ENCODE data around the gene TMEM129.

DNA sequence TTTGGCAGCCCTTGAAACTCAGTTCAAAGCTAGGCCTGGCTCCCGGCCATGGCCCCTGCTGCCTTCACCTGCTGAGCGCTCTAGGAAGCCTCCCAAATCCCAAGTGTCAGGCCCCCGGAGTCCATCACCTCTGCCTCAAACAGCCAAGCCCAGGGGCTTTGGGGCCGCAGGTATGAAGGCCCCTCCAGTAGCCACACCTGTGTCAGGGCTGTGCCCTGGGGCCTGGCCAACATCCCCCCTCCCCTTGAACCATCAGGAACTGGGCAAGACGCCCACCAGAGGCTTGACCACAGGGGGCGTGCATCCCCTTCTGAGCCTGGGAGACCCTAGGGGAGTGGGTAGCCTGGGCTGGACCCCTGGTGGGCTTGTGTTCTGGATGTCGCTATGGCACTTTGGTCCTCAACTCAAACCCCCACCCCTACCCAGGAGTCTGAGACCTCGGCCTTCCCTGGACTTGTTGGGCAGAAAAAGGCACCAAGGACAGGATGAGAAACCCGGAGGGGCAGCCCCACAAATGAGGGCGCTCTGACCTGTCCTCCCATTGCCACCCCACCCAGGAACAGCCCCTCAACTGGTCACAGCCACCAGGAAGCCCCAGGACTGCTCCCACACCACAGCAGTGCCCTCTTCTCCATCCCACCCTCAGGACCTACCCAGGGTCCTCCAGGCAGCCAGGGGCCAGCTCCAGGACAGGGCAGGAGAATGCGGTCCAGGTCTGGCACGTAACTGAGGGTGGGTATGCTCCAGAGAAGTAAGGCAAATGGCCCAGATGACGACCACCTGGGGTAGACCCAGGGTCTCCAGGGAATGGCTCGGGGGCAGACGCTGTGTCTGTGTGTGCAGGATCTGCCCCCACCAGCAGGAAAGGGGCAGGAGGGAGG lies 4.8 kb downstream of the TMEM129 start:
- TF ChIP-seq, protein P1, sequence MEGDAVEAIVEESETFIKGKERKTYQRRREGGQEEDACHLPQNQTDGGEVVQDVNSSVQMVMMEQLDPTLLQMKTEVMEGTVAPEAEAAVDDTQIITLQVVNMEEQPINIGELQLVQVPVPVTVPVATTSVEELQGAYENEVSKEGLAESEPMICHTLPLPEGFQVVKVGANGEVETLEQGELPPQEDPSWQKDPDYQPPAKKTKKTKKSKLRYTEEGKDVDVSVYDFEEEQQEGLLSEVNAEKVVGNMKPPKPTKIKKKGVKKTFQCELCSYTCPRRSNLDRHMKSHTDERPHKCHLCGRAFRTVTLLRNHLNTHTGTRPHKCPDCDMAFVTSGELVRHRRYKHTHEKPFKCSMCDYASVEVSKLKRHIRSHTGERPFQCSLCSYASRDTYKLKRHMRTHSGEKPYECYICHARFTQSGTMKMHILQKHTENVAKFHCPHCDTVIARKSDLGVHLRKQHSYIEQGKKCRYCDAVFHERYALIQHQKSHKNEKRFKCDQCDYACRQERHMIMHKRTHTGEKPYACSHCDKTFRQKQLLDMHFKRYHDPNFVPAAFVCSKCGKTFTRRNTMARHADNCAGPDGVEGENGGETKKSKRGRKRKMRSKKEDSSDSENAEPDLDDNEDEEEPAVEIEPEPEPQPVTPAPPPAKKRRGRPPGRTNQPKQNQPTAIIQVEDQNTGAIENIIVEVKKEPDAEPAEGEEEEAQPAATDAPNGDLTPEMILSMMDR (IDR thresholded peaks at IDR 0.05; ENCODE audit: low read depth, low read length) = no peak
- TF ChIP-seq, protein P2, sequence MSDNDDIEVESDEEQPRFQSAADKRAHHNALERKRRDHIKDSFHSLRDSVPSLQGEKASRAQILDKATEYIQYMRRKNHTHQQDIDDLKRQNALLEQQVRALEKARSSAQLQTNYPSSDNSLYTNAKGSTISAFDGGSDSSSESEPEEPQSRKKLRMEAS (IDR thresholded peaks at IDR 0.05; ENCODE audit: low read depth, low read length) = no peak
- TF ChIP-seq MYC (IDR thresholded peaks at IDR 0.05; ENCODE audit: low read depth, low read length) = no peak

Data from NB4 (cell line).